Fibroblast of lung (primary cell): ENCODE data around the gene TRIM68. TPM values are rescaled to one million over a fixed set of nuclear protein-coding genes. Genes with fewer than 3 reads are reported as not detected.

Experiments
- DNase-seq, 2 donors: peaks; one replicate each; pipeline versions ENCODE4 v3.0.0 to v3.0.0-alpha.2; 2010; ENCODE audit warnings: low read depth in 2 of 2
- H2AFZ ChIP-seq: 2 replicates; pipeline ENCODE4 v1.5.1; 2012; ENCODE audit warnings: low read length, control low read depth, inconsistent platforms
- H3K27ac ChIP-seq: 2 replicates; pipeline ENCODE4 v1.5.1; 2011; ENCODE audit warnings: low read length, control low read depth; ENCODE audit not compliant: insufficient read depth
- H3K27me3 ChIP-seq: 2 replicates; pipeline ENCODE4 v1.5.1; 2011; ENCODE audit warnings: mild to moderate bottlenecking, low read length; ENCODE audit not compliant: control insufficient read depth, insufficient read depth
- H3K36me3 ChIP-seq: 2 replicates; pipeline ENCODE4 v1.5.1; 2011; ENCODE audit warnings: low read length; ENCODE audit not compliant: control insufficient read depth, insufficient read depth
- H3K4me1 ChIP-seq: 2 replicates; pipeline ENCODE4 v1.5.1; 2011; ENCODE audit warnings: low read length; ENCODE audit not compliant: control insufficient read depth, insufficient read depth; ENCODE audit errors: extremely low read depth
- H3K4me2 ChIP-seq: 2 replicates; pipeline ENCODE4 v1.5.1; 2011; ENCODE audit warnings: low read length, control low read depth; ENCODE audit not compliant: insufficient read depth; ENCODE audit errors: extremely low read depth
- H3K4me3 ChIP-seq, 4 experiments: fragments of 200-600 bp in 1 of 4; sonication (generic) in 1 of 4; replicated peaks in 1 of 4; 2 replicates each; pipeline ENCODE4 v1.5.1; 2011 to 2016; ENCODE audit warnings: low read length in 4 of 4, low read depth in 3 of 4, mild to moderate bottlenecking in 3 of 4, control low read depth in 2 of 4, inconsistent platforms in 1 of 4, mixed read lengths in 1 of 4; ENCODE audit not compliant: insufficient read depth in 1 of 4; ENCODE audit errors: control extremely low read depth in 1 of 4
- H3K79me2 ChIP-seq: 2 replicates; pipeline ENCODE4 v1.5.1; 2012; ENCODE audit warnings: mild to moderate bottlenecking, low read length, inconsistent platforms; ENCODE audit not compliant: control insufficient read depth, insufficient read depth
- H3K9ac ChIP-seq: 2 replicates; pipeline ENCODE4 v1.5.1; 2011; ENCODE audit warnings: mild to moderate bottlenecking, low read length, control low read depth; ENCODE audit not compliant: insufficient read depth
- H3K9me3 ChIP-seq: 2 replicates; pipeline ENCODE4 v1.5.1; 2012; ENCODE audit warnings: low read depth, low read length; ENCODE audit not compliant: control insufficient read depth, insufficient read depth
- H4K20me1 ChIP-seq: 2 replicates; pipeline ENCODE4 v1.5.1; 2011; ENCODE audit warnings: low read length; ENCODE audit not compliant: control insufficient read depth, insufficient read depth; ENCODE audit errors: extremely low read depth
- CTCF ChIP-seq, 2 donors: IDR thresholded peaks in 1 of 2; conservative IDR thresholded peaks in 1 of 2; 1 replicate in 1 of 2; 2 replicates in 1 of 2; pipeline ENCODE4 v1.5.1; 2011 to 2012; ENCODE audit warnings: low read length in 2 of 2, control low read depth in 1 of 2, inconsistent platforms in 1 of 2, low read depth in 1 of 2, mild to moderate bottlenecking in 1 of 2
- EZH2 ChIP-seq: IDR thresholded peaks from 2 replicates; pipeline ENCODE4 v1.5.1; 2012; ENCODE audit warnings: low read length, control low read depth, mild to moderate bottlenecking; ENCODE audit errors: missing control alignments
- polyA plus RNA-seq, 2 donors: library from polyadenylated mRNA; depleted of rRNA in 1 of 2; stranded (reverse) in 1 of 2; unstranded in 1 of 2; fragments of >200 nt; gene quantifications; 2 replicates each; pipeline ENCODE4 v1.2.1, GENCODE V29; 2011 to 2012; ENCODE audit warnings: missing spikeins in 1 of 2
- total RNA-seq: library from RNA; depleted of rRNA; stranded (reverse); fragments of >200 nt; gene quantifications from 2 replicates; pipeline ENCODE4 v1.2.1, GENCODE V29; 2014

Gene TRIM68
- total and polyA plus RNA-seq, 2 donors (not counting 1 experiment from before 2014, with no cell fraction given), result 6.5 to 11.1 TPM

DNA sequence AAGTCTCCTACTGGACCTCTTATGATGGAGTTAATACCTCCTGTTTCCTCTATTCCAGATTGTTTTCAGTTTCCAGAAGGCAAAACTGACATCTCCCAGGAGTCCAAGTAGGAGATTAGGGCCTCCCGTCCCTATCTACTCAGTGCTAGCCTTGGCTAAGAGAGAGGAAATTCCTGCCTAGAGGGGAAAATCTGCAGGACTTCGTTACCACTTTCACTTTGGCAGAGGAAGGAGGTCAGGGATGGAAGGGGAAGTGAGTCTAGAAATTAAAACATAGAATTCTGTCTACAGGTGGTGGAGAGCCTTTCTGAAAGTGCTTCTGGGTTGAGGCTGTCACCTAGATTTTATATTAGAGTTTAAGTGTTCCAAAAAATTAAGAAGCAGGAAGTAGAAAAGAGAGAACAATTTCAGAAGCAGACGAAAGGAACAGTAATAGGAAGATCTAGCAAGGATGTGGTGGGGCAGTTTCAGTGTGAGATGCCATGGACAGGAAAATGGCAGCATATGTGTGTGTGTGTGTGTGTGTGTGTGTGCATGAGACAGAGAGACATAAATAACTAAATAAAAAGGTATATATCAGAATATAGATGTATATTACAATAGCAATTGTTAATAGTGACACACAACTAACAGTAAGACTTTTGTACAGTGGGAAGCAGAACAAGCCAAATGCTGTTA is 2.4 kb upstream of the TRIM68 start:
- Histone ChIP-seq H3K27me3 (no peaks in the 10 kb centered on the region), H3K79me2 (peaks cover 3% of the 10 kb centered on the region), H3K36me3 (no peaks in the 10 kb centered on the region), H3K4me2 (peak overlapping the region; percentile 48), H3K4me1 (peaks cover 5% of the 10 kb centered on the region), H3K27ac (no peak overlapping the region), H2AFZ (peak overlapping the region; percentile 68), H3K9ac (no peak overlapping the region), H3K9me3 (no peaks in the 10 kb centered on the region), H3K4me3 (peak overlapping the region in 1 of 4 experiments; percentile 18), H4K20me1 (no peaks in the 10 kb centered on the region)
- peak in 1 of 2 donors; percentile 3 for DNase-seq
- no peak for TF ChIP-seq EZH2
- no peak for TF ChIP-seq CTCF (conservative IDR thresholded peaks at IDR 0.05 in 1 of 2, IDR thresholded peaks at IDR 0.05 in 1 of 2; ENCODE audit: low read depth in 1 of 2, low read length in 2 of 2)

GRCh38 chr11:4607096-4607495 is 935 bp downstream of the TRIM68 start:
- Histone ChIP-seq H4K20me1 (no peaks in the 10 kb centered on the region), H3K79me2 (peaks cover 3% of the 10 kb centered on the region), H3K36me3 (peaks cover 2% of the 10 kb centered on the region), H2AFZ (peak overlapping the region; percentile 78), H3K4me2 (peak overlapping the region; percentile 80), H3K4me1 (peaks cover 5% of the 10 kb centered on the region), H3K9ac (no peak overlapping the region), H3K27me3 (no peaks in the 10 kb centered on the region), H3K9me3 (no peaks in the 10 kb centered on the region), H3K4me3 (peak overlapping the region; percentile 45 to 88 (median 63)), H3K27ac (no peak overlapping the region)
- DNase-seq, result peak; percentile 18 to 23
- no peak for TF ChIP-seq EZH2
- TF ChIP-seq CTCF (conservative IDR thresholded peaks at IDR 0.05 in 1 of 2, IDR thresholded peaks at IDR 0.05 in 1 of 2; ENCODE audit: low read depth in 1 of 2, low read length in 2 of 2), result no peak

GRCh38 chr11:4606231-4607015 is 1.6 kb downstream of the TRIM68 start:
- H3K27me3 ChIP-seq, result no peaks in the 10 kb centered on the region
- H3K27ac ChIP-seq, result no peak overlapping the region
- H3K4me3 ChIP-seq, result peak overlapping the region; percentile 45 to 88 (median 63)
- peaks cover 5% of the 10 kb centered on the region for H3K4me1 ChIP-seq
- H3K9ac ChIP-seq, result no peak overlapping the region
- peaks cover 3% of the 10 kb centered on the region for H3K79me2 ChIP-seq
- H3K4me2 ChIP-seq, result peak overlapping the region; percentile 80
- peaks cover 2% of the 10 kb centered on the region for H3K36me3 ChIP-seq
- TF ChIP-seq CTCF (conservative IDR thresholded peaks at IDR 0.05 in 1 of 2, IDR thresholded peaks at IDR 0.05 in 1 of 2; ENCODE audit: low read depth in 1 of 2, low read length in 2 of 2), result no peak
- no peak for TF ChIP-seq EZH2
- H4K20me1 ChIP-seq, result no peaks in the 10 kb centered on the region
- peak; percentile 11 to 44 for DNase-seq
- H3K9me3 ChIP-seq, result no peaks in the 10 kb centered on the region
- H2AFZ ChIP-seq, result no peak overlapping the region
